Measurements from ENCODE around the gene CYTH3.

Gene CYTH3

DNA sequence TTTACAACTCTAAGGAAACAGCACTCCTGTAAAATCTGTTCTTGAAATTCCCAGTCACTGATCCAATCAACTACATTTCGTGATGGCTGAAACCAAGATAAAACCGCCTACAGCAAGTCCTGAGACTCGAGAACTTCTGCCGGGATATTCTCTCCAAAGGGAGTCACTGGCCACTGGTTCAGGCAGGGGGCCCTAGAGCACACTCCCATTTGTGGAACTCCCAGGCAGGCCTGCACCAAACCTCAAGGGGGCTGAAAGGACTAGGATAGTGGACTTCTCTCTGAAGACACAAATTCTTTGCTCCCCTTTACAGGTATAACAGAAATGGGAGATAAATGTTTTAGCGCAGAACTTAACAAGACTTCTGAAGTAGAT is 16.3 kb downstream of the CYTH3 start:
- H3K36me3 Mint-ChIP-seq (ENCODE audit: low read depth): no peaks in the 10 kb centered on the region
- H3K4me1 Mint-ChIP-seq (ENCODE audit: low read depth): peaks cover 12% of the 10 kb centered on the region
- peaks cover 67% of the 10 kb centered on the region for H3K27me3 Mint-ChIP-seq (ENCODE audit: low read depth)
- H3K27ac Mint-ChIP-seq: no peak overlapping the region
- H3K4me3 Mint-ChIP-seq: no peak overlapping the region
- H3K9me3 Mint-ChIP-seq: no peaks in the 10 kb centered on the region

DNA sequence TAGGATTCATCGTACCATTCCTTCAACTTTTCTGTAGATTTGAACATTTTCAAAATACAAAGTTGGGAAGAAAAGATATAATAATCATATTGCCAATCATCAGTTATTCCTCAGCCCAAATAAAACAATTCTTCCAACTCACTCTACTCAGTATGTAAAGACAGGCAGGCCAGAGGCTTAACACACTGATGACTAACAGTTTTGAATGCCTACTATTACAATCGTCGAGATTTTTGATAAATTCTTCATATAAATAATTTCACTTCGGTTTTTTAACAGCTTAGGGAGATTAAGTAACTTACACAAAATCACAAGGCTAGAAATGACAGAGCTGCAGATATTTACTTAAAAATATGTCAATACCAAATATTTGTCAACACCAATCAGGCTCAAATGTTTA is 17.6 kb downstream of the CYTH3 start:
- no peak overlapping the region for H3K27ac Mint-ChIP-seq
- no peak overlapping the region for H3K4me3 Mint-ChIP-seq
- H3K27me3 Mint-ChIP-seq (ENCODE audit: low read depth): peaks cover 66% of the 10 kb centered on the region
- H3K4me1 Mint-ChIP-seq (ENCODE audit: low read depth): peaks cover 12% of the 10 kb centered on the region
- no peaks in the 10 kb centered on the region for H3K9me3 Mint-ChIP-seq
- no peaks in the 10 kb centered on the region for H3K36me3 Mint-ChIP-seq (ENCODE audit: low read depth)

DNA sequence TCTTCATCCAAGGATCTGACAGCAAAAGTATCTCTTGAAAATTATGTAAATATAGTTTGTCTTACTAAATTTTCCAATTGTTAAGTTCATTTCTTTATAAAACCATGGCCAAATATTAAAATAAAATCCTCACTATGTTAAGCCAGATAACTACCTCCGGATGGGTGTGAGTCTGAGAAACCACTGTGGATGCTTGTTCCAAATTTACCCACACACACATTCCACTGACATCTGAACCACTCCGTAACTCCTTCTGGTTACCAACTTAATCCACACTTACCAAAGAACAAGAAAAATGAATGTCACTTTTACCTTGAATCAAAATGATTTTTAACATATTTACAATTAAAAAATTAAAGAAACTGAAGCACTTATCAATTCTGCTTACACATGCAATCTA is 19.7 kb downstream of the CYTH3 start:
- Mint-ChIP-seq H3K4me1 (ENCODE audit: low read depth) (peaks cover 12% of the 10 kb centered on the region), H3K4me3 (no peak overlapping the region), H3K27ac (no peak overlapping the region), H3K9me3 (no peaks in the 10 kb centered on the region), H3K27me3 (ENCODE audit: low read depth) (peaks cover 72% of the 10 kb centered on the region), H3K36me3 (ENCODE audit: low read depth) (no peaks in the 10 kb centered on the region)

DNA sequence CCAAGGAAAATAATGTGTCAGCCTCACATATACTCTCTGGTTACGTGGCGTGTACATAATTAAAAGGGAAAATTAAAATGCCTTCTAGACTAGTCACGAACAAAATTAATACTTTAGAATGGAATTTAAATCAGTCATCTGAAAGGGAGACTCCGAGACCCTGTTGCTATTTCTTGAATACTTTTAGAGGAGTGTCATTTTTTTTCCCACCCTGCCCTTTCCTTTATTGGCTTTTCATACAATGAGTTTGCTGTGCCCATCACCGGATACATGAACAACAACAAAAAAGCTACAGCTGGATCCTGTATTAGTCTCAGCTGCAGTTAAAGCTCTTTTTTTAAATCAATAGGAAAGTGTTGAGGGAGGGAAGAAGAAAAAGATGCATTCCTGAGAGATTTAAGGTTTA is 20.1 kb downstream of the CYTH3 start:
- H3K27me3 Mint-ChIP-seq (ENCODE audit: low read depth): peaks cover 72% of the 10 kb centered on the region
- no peaks in the 10 kb centered on the region for H3K36me3 Mint-ChIP-seq (ENCODE audit: low read depth)
- no peak overlapping the region for H3K4me3 Mint-ChIP-seq
- H3K9me3 Mint-ChIP-seq: no peaks in the 10 kb centered on the region
- peaks cover 10% of the 10 kb centered on the region for H3K4me1 Mint-ChIP-seq (ENCODE audit: low read depth)
- H3K27ac Mint-ChIP-seq: no peak overlapping the region

DNA sequence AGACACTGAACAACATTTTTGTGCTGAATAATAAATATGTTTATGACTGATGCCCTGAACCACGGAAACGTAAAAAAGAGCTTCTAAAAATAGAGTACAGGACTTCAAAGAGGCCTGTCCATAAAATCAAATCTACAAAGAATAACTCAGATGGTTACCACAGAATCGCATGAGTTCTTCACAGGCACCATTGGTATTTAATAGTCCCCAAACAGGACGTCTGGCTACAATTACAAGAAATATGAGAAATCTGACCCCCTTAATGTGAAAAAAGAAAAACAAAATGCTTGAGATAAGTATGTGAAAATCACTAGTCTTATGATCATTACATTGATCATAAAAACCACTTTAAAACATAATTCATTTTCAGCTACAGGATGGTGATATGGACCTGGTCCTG is 20.8 kb downstream of the CYTH3 start:
- no peaks in the 10 kb centered on the region for H3K36me3 Mint-ChIP-seq (ENCODE audit: low read depth)
- H3K4me3 Mint-ChIP-seq: no peak overlapping the region
- no peaks in the 10 kb centered on the region for H3K9me3 Mint-ChIP-seq
- peaks cover 3% of the 10 kb centered on the region for H3K4me1 Mint-ChIP-seq (ENCODE audit: low read depth)
- peaks cover 69% of the 10 kb centered on the region for H3K27me3 Mint-ChIP-seq (ENCODE audit: low read depth)
- no peak overlapping the region for H3K27ac Mint-ChIP-seq

DNA sequence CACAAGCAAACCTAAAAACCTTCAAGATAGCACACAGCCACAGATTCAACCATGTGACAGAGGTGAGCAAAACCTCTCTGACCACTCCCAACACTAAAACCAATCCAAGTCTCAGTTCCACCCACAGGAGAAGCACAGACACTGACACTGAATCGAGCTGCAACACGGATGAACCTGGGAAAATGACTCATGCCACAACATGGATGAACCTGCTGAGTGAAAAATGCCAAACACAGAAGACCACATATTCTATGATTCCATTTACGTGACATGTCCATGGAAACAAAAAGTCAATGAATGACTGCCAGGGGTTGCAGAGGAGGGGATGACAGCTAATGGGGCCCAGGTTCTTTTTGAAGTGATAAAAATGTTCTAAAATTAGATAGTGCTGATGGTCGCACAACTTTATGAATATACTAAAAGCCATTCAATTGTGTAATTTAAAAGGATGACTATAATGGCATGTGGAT is 22.0 kb downstream of the CYTH3 start:
- no peaks in the 10 kb centered on the region for H3K9me3 Mint-ChIP-seq
- H3K4me1 Mint-ChIP-seq (ENCODE audit: low read depth): no peaks in the 10 kb centered on the region
- H3K27me3 Mint-ChIP-seq (ENCODE audit: low read depth): peaks cover 67% of the 10 kb centered on the region
- no peak overlapping the region for H3K4me3 Mint-ChIP-seq
- no peaks in the 10 kb centered on the region for H3K36me3 Mint-ChIP-seq (ENCODE audit: low read depth)
- H3K27ac Mint-ChIP-seq: no peak overlapping the region

DNA sequence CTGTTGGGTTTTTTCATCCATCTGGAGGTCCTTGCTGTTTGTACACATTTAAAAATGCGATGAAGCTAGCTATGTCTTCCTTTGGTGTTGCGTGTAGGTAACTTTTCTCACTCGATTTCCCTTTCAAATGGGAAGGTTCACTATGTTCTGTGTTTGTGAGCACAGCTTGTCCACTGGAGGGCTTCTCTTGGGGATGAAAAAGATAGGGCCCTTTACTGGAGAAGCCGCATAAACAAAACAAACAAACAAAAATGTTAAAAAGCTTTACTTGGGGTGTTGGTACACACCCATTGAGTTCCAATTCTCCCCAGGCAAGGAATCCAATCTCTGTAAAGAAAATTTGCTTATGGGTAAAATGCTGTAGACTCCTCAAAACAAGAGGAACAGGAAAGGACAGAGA is 23.4 kb downstream of the CYTH3 start:
- H3K27me3 Mint-ChIP-seq (ENCODE audit: low read depth): peaks cover 61% of the 10 kb centered on the region
- no peaks in the 10 kb centered on the region for H3K4me1 Mint-ChIP-seq (ENCODE audit: low read depth)
- H3K4me3 Mint-ChIP-seq: no peak overlapping the region
- no peak overlapping the region for H3K27ac Mint-ChIP-seq
- H3K9me3 Mint-ChIP-seq: no peaks in the 10 kb centered on the region
- no peaks in the 10 kb centered on the region for H3K36me3 Mint-ChIP-seq (ENCODE audit: low read depth)

DNA sequence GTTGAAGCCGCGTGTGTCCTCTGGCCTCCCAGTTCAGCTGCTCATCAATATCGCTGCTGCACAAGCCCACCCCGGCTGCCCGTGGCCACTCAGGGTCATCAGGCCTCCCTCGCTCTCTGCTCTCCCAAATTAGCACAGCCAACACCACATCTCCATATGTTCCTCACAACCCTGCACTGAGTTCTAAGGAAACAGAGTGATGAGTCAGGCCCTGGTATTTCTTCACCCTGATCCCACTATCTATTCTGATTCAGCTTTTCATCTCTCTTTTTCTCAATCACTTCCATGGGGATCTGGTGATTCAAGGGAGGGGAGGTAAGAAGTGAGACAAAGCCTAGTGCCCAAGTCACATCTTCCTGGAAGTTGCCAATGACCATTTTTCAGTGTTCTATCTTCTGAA is 23.8 kb downstream of the CYTH3 start:
- Mint-ChIP-seq H3K4me3 (no peak overlapping the region), H3K27ac (no peak overlapping the region), H3K4me1 (ENCODE audit: low read depth) (no peaks in the 10 kb centered on the region), H3K27me3 (ENCODE audit: low read depth) (peaks cover 64% of the 10 kb centered on the region), H3K9me3 (no peaks in the 10 kb centered on the region), H3K36me3 (ENCODE audit: low read depth) (no peaks in the 10 kb centered on the region)

DNA sequence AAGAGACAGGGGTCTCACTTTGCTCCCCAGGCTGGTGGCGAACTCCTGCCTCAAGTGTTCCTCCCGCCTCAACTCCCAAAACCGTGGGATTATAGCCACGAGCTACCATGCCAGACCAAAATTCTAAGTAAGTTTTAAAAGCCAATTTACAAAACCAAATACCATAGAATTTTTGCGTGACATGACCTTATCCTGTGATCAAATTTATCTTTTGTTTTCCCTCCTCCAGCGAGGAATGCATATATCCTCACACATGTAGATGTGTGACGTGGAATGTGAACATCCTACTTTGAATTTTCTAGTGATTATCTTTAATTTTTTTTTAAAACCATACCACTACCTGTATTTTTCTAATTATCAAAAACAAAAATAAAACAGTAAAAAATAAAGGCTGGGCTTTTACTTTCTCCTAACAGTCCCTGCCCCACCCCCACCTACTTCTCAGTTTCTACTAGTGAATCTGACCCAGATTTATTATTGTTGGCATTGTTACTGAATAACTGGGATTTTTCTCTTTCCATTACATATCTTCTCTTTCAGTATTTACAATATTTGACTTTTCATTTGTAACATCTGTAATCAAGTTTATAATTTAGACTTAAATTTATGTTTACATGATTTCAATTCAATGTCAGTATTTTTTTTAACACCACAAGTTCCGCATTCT is 26.0 kb downstream of the CYTH3 start:
- Mint-ChIP-seq H3K4me3 (no peak overlapping the region), H3K36me3 (ENCODE audit: low read depth) (no peaks in the 10 kb centered on the region), H3K27ac (no peak overlapping the region), H3K9me3 (no peaks in the 10 kb centered on the region), H3K4me1 (ENCODE audit: low read depth) (no peaks in the 10 kb centered on the region), H3K27me3 (ENCODE audit: low read depth) (peaks cover 49% of the 10 kb centered on the region)

DNA sequence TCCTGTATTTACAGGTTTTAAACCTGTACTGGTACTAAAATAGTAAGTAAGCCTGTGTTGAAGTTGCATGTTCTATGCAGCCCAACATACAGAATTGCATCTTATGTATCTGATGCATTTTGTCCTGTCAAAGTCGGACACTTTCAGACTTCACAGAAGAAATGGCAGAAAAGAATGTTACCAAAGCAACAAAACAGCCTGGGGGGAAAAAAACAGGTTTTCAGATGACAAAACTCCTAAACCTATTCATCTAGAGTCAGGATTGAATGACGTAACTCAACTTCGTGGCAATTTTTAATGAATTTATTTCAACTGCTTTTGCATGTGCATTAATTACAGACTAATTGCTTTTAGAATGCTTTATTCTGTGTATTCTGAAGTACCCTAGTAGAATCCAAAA is 28.4 kb downstream of the CYTH3 start:
- Mint-ChIP-seq H3K27ac (no peak overlapping the region), H3K4me3 (no peak overlapping the region), H3K36me3 (ENCODE audit: low read depth) (no peaks in the 10 kb centered on the region), H3K27me3 (ENCODE audit: low read depth) (peaks cover 34% of the 10 kb centered on the region), H3K4me1 (ENCODE audit: low read depth) (no peaks in the 10 kb centered on the region), H3K9me3 (no peaks in the 10 kb centered on the region)

DNA sequence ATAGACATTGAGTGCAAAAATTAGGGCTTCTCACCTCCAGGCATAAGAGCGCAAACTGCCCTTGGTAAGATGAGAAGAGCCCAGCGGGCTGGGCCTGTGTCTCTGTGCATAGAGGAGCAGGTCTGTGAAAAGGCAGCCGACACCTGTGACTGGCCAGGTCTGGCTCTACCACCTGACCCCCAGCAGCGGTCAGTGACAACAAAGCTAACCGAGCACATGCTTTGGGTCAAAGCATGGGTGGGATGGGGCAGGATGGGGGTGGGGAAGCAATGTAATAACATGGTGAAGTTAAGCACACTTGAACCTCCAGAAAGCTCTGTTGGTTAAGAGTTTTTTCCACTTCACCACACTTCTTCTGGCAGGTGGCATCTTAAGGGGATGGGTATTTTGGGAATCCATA is 29.3 kb downstream of the CYTH3 start:
- H3K36me3 Mint-ChIP-seq (ENCODE audit: low read depth): no peaks in the 10 kb centered on the region
- H3K4me3 Mint-ChIP-seq: no peak overlapping the region
- no peaks in the 10 kb centered on the region for H3K4me1 Mint-ChIP-seq (ENCODE audit: low read depth)
- H3K27me3 Mint-ChIP-seq (ENCODE audit: low read depth): peaks cover 30% of the 10 kb centered on the region
- H3K27ac Mint-ChIP-seq: no peak overlapping the region
- H3K9me3 Mint-ChIP-seq: no peaks in the 10 kb centered on the region

DNA sequence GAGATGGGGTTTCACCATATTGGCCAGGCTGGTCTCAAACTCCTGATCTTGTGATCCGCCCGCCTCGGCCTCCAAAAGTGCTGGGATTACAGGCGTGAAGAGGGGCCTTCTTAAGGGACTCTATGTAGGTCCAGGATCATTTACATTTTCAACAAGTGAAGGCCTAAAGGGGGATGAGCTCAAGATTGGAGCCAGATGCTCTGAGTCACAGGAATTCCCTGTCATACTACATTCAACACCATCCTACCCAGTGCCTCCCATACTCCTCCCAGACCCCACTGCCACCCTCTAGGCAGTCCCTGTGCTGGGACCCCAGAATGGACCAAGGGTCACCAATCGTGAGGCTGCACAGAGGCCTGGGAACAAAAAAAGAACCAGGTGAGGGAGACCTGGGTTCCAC is 29.9 kb downstream of the CYTH3 start:
- Mint-ChIP-seq H3K27me3 (ENCODE audit: low read depth) (peaks cover 25% of the 10 kb centered on the region), H3K36me3 (ENCODE audit: low read depth) (no peaks in the 10 kb centered on the region), H3K9me3 (no peaks in the 10 kb centered on the region), H3K27ac (no peak overlapping the region), H3K4me3 (no peak overlapping the region), H3K4me1 (ENCODE audit: low read depth) (no peaks in the 10 kb centered on the region)

DNA sequence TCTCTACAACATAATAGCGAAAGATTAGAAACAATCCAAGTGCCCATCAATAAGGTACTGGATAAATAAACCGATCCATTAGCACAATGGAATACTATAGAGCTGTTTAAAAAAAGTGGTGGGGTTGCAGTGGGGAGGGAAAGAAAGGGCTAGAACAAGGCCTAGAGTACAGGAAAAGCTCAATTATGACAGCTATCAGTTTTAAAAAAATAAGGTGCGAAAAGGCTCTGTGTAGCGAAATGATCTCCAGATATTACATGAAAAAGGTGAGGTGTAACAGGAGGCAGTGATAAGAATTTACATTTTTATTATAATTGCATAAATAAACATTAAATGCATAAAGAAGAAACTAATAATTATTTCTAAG is 30.8 kb downstream of the CYTH3 start:
- H3K36me3 Mint-ChIP-seq (ENCODE audit: low read depth): no peaks in the 10 kb centered on the region
- H3K9me3 Mint-ChIP-seq: no peaks in the 10 kb centered on the region
- no peak overlapping the region for H3K4me3 Mint-ChIP-seq
- no peak overlapping the region for H3K27ac Mint-ChIP-seq
- peaks cover 19% of the 10 kb centered on the region for H3K27me3 Mint-ChIP-seq (ENCODE audit: low read depth)
- H3K4me1 Mint-ChIP-seq (ENCODE audit: low read depth): no peaks in the 10 kb centered on the region

DNA sequence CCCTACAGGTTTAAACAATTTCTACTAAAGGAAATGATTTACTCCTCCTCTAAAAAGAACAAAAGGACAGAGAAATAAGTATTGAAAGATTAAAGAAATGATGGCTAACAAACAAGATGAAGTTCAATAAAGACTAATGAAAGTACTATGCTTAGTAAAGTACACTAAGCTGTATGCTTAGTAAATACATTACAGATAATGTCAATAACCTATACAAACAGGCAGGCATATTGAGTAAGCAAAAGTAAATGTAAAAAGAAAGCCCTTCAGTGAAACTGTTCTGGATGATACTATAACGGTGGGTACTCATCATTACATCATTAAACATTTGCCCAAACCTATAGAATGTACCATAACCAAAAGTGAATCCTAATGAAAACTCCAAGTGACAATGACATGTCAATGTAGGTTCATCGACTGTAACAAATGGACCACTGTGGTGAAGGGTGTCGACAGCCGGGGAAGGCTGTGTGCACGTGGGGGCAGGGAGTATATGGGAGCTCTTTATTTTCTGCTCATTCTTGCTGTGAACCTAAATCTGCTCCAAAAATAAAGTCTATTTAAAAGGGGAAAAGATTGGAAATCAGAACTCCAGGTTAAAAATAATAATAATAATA is 34.0 kb downstream of the CYTH3 start:
- no peak overlapping the region for H3K4me3 Mint-ChIP-seq
- H3K27me3 Mint-ChIP-seq (ENCODE audit: low read depth): peaks cover 14% of the 10 kb centered on the region
- no peaks in the 10 kb centered on the region for H3K4me1 Mint-ChIP-seq (ENCODE audit: low read depth)
- H3K27ac Mint-ChIP-seq: no peak overlapping the region
- H3K9me3 Mint-ChIP-seq: no peaks in the 10 kb centered on the region
- no peaks in the 10 kb centered on the region for H3K36me3 Mint-ChIP-seq (ENCODE audit: low read depth)

DNA sequence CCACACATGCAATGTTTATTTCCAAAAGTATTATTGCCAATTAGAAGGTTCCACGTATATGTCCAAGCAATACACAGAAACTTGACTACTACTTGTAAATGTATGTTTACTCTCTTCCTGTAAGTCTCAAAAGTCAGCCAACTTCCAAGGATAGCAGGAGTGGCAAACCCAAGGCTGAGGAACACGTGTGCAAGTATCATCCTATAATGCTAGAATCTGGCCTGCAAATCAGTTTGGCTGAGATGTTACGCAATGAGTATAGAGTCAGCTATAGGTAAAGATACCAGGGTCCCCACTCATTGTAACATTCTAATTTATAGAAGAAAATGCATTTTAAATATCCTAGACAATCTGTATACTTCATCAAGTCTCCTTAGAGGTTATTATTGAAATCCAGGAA is 34.7 kb downstream of the CYTH3 start:
- Mint-ChIP-seq H3K9me3 (no peaks in the 10 kb centered on the region), H3K4me3 (no peak overlapping the region), H3K27ac (no peak overlapping the region), H3K27me3 (ENCODE audit: low read depth) (peaks cover 17% of the 10 kb centered on the region), H3K36me3 (ENCODE audit: low read depth) (no peaks in the 10 kb centered on the region), H3K4me1 (ENCODE audit: low read depth) (no peaks in the 10 kb centered on the region)

DNA sequence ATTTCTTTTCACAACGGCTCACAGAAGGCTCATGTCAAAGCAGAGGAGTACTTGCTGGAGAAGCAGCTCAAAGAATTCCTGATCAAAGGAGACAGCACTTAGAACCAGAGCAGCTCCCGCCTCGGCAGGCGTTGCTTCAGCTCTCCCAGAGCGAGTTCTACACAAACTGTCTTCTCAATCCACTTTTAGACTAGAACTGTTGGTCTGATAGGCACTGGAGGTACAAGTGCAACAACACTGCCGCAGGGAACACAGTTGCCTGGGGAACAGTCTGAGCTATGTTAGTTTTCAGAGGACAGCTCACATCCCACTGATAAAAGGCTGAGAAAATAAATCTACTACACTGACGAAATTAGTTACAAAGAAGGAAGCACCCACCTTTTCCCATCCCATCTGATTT is 35.4 kb downstream of the CYTH3 start:
- Mint-ChIP-seq H3K27me3 (ENCODE audit: low read depth) (peaks cover 23% of the 10 kb centered on the region), H3K4me3 (no peak overlapping the region), H3K4me1 (ENCODE audit: low read depth) (peaks cover 4% of the 10 kb centered on the region), H3K36me3 (ENCODE audit: low read depth) (no peaks in the 10 kb centered on the region), H3K9me3 (no peaks in the 10 kb centered on the region), H3K27ac (no peak overlapping the region)

Measured in T-helper 1 cell treated with Interleukin-12 subunit alpha and Interleukin-12 subunit beta and Interleukin-4 antibody, amounts not matched to agents 30 μg/mL and 1 μg/mL, for 36 hours (primary cell).